HG03342 (cell line): Measurements from ENCODE around the gene ACADVL.

Experiments used
- ATAC-seq: cut with Tn5 transposase; IDR thresholded peaks from one replicate; pipeline ENCODE4 v1.9.1; 2021; ENCODE audit warnings: mild to moderate bottlenecking, moderate library complexity; ENCODE audit not compliant: unreplicated experiment

ACADVL gene

GRCh38 chr17:7191069-7191468, 28.7 kb upstream of the ACADVL start:
- ATAC-seq = no peak

- no peak for ATAC-seq
Observed at GRCh38 chr17:7191571-7192270, 28.0 kb upstream of the ACADVL start.

- no peak for ATAC-seq
Observed at GRCh38 chr17:7192271-7192937, 27.3 kb upstream of the ACADVL start.

GRCh38 chr17:7195971-7196370, 23.8 kb upstream of the ACADVL start:
- ATAC-seq = no peak

GRCh38 chr17:7196651-7197401, 22.9 kb upstream of the ACADVL start:
- no peak for ATAC-seq

- no peak for ATAC-seq
Observed at GRCh38 chr17:7203391-7203790, 16.3 kb upstream of the ACADVL start.

GRCh38 chr17:7204336-7204735, 15.4 kb upstream of the ACADVL start:
- no peak for ATAC-seq

- ATAC-seq = peak; percentile 76
Observed at GRCh38 chr17:7204828-7205461, 14.8 kb upstream of the ACADVL start.

- no peak for ATAC-seq
Observed at GRCh38 chr17:7205561-7205960, 14.2 kb upstream of the ACADVL start.

GRCh38 chr17:7207120-7208001, 12.4 kb upstream of the ACADVL start:
- ATAC-seq = no peak

GRCh38 chr17:7208027-7208571, 11.6 kb upstream of the ACADVL start:
- ATAC-seq = no peak

GRCh38 chr17:7208754-7209460, 10.8 kb upstream of the ACADVL start:
- ATAC-seq = no peak

GRCh38 chr17:7211491-7212273, 8.1 kb upstream of the ACADVL start:
- no peak for ATAC-seq

GRCh38 chr17:7213895-7214299, 5.8 kb upstream of the ACADVL start:
- peak; percentile 4 for ATAC-seq

GRCh38 chr17:7214300-7215135, 5.2 kb upstream of the ACADVL start:
- ATAC-seq = peak; percentile 72

GRCh38 chr17:7215136-7215638, 4.6 kb upstream of the ACADVL start:
- no peak for ATAC-seq

- no peak for ATAC-seq
Observed at GRCh38 chr17:7215652-7216180, 4.0 kb upstream of the ACADVL start.
